ENCODE measurements around the gene TMEM208.

Gene TMEM208

DNA sequence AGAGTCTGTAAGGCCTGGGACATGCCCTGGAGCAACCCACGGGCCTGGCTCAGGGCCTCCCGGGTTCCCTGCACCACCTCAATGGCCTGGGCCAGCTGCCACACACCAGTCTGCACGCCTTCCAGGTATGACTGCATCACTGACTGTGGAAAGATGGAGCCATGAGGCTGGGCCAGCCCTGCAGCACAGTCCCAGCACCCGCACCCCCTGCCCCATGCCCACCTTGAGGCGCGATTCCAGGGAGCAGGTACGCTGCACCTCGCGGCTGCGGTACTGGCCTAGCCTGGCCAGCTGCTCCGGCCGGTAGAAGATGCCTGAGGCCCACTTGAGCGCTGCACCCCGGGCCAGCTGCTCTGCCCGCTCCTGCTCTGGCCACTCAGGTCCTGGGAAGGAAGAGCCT lies 38.1 kb upstream of the TMEM208 start:
- H3K4me3 ChIP-seq = no peak overlapping the region
- no peaks in the 10 kb centered on the region for H3K9me3 ChIP-seq (replicated peaks in 1 of 11)
- peaks cover 9 to 27% (median 18%) of the 10 kb centered on the region in 11 experiments for H3K27me3 ChIP-seq
- no peak overlapping the region for H3K4me2 ChIP-seq
- no peak overlapping the region for H3K27ac ChIP-seq
- H3K9ac ChIP-seq = no peak overlapping the region
- peaks cover 43 to 56% (median 53%) of the 10 kb centered on the region in 10 experiments for H3K4me1 ChIP-seq
- H4K20me1 ChIP-seq = peaks cover 0 to 37% (median 27%) of the 10 kb centered on the region in 11 experiments; a peak in 21 of 22 replicates
- peaks cover 0 to 11% (median 9%) of the 10 kb centered on the region in 11 experiments; a peak in 17 of 22 replicates for H3K36me3 ChIP-seq
- TF ChIP-seq Cebpa-rat (IDR thresholded peaks at IDR 0.05) = no peak

GRCh38 chr16:67190041-67190440 lies 36.9 kb upstream of the TMEM208 start, which contains the start of gene EXOC3L1:
Gene EXOC3L1 (minus strand): TSS chr16:67190136. CDS start chr16:67189676, 460 bp downstream.
- Histone ChIP-seq H3K9me3 (replicated peaks in 1 of 11) (no peaks in the 10 kb centered on the region), H3K36me3 (peaks cover 11 to 24% (median 21%) of the 10 kb centered on the region in 11 experiments), H3K27me3 (peaks cover 2 to 16% (median 8%) of the 10 kb centered on the region in 11 experiments), H4K20me1 (peaks cover 5 to 40% (median 30%) of the 10 kb centered on the region in 11 experiments; a peak in 21 of 22 replicates), H3K9ac (0 out of 22 replicates have a peak within 1 kb of the TSS, but pooled peaks of 1 of the 11 experiments have one; percentile 24), H3K4me1 (peaks cover 40 to 58% (median 53%) of the 10 kb centered on the region in 10 experiments), H3K4me2 (peak within 1 kb of the TSS in 10 of 11 experiments; percentile 9 to 100 (median 68); a peak in 14 of 22 replicates), H3K4me3 (no peak within 1 kb of the TSS), H3K27ac (no peak within 1 kb of the TSS)
- no peak for TF ChIP-seq Cebpa-rat (IDR thresholded peaks at IDR 0.05)

- Histone ChIP-seq H3K27ac (no peak overlapping the region), H3K36me3 (peaks cover 18 to 31% (median 28%) of the 10 kb centered on the region in 11 experiments), H3K4me1 (peaks cover 39 to 58% (median 50%) of the 10 kb centered on the region in 10 experiments), H3K4me3 (no peak overlapping the region), H3K9ac (no peak overlapping the region), H3K9me3 (replicated peaks in 1 of 11) (no peaks in the 10 kb centered on the region), H3K4me2 (peak overlapping the region in 9 of 11 experiments; percentile 49 to 100 (median 81); a peak in 13 of 22 replicates), H3K27me3 (peaks cover 0 to 9% (median 3%) of the 10 kb centered on the region in 11 experiments; a peak in 11 of 22 replicates), H4K20me1 (peaks cover 11 to 42% (median 34%) of the 10 kb centered on the region in 11 experiments; a peak in 21 of 22 replicates)
- TF ChIP-seq Cebpa-rat (IDR thresholded peaks at IDR 0.05) = no peak
Measured at GRCh38 chr16:67190448-67191399, 36.2 kb upstream of the TMEM208 start.

DNA sequence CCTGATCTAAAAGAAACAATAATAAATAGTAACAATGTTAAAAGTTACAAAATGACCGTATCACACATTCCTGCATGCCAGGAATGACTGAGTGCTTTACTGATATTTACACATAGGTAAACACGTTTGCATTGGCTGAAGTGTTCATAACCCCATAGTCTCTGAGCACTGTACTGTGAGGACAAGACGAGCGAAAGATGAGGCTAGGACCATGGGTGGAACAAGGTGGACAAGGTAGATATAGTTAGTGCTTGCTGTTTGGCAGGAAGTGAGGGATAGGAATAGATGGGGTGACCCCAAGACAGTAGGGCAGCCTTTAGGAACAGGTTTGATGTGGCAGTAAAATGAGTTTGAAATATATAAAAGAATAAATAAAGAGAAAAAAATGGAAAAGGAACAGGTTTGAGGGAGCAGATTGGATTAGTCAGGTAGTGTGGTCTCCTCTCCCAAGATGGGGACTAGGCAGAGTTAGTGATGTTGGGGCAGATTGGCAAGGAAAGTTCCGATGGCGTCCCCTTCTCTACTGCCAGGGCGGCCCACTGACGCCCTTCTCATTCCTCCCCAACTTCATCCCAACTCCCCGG lies 35.4 kb upstream of the TMEM208 start:
- peak overlapping the region in 4 of 11 experiments; percentile 91 to 95 (median 94); a peak in 8 of 22 replicates for H3K27ac ChIP-seq
- H3K4me2 ChIP-seq = peak overlapping the region; percentile 48 to 100 (median 81)
- H3K4me1 ChIP-seq = peaks cover 39 to 61% (median 48%) of the 10 kb centered on the region in 10 experiments
- no peak for TF ChIP-seq Cebpa-rat (IDR thresholded peaks at IDR 0.05)
- H4K20me1 ChIP-seq = peaks cover 12 to 44% (median 41%) of the 10 kb centered on the region in 11 experiments; a peak in 21 of 22 replicates
- H3K27me3 ChIP-seq = peaks cover 0 to 2% (median 0%) of the 10 kb centered on the region in 11 experiments; a peak in 3 of 22 replicates
- H3K9me3 ChIP-seq (replicated peaks in 1 of 11) = no peaks in the 10 kb centered on the region
- peak overlapping the region in 7 of 11 experiments; percentile 92 to 98 (median 96); a peak in 13 of 22 replicates for H3K9ac ChIP-seq
- peaks cover 26 to 38% (median 36%) of the 10 kb centered on the region in 11 experiments for H3K36me3 ChIP-seq
- peak overlapping the region; percentile 89 to 100 (median 96); a peak in 19 of 20 replicates for H3K4me3 ChIP-seq

DNA sequence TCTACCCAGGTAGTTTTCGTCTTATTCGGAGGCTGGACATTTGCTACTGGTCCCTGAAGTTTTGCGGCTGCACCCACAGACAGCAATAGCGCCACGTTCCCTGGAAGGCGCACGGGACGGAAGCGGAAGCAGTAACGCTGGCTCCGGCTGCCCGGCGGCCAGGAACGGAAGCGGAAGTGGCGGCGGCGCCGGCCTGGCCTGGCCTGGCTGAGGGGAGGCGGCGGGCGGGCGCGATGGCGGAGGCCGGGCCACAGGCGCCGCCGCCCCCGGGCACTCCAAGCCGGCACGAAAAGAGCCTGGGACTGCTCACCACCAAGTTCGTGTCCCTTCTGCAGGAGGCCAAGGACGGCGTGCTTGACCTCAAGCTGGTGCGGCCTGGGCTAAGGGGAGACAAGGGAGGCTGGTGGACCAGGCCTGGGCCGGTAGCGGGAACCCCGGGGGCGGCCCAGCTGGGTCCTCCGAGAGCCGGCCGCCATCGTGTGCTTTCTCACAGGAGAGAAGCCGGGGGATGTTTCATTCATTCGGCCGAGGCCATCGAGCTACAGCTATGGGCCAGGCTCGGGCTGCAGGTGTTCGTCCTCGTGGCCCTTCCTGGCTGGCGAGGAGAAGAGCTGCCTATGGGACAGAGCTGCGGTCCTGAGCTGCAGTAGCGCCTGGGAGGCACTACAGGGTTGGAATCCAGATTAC lies 34.8 kb upstream of the TMEM208 start, which contains the start of gene E2F4:
TSS of gene E2F4 (plus strand) at position 161 of the 687 bp plus-strand sequence. CDS start at position 234, 73 bp downstream.
- H3K27ac ChIP-seq = peak within 1 kb of the TSS; percentile 79 to 95 (median 91)
- TF ChIP-seq Cebpa-rat (IDR thresholded peaks at IDR 0.05) = no peak

DNA sequence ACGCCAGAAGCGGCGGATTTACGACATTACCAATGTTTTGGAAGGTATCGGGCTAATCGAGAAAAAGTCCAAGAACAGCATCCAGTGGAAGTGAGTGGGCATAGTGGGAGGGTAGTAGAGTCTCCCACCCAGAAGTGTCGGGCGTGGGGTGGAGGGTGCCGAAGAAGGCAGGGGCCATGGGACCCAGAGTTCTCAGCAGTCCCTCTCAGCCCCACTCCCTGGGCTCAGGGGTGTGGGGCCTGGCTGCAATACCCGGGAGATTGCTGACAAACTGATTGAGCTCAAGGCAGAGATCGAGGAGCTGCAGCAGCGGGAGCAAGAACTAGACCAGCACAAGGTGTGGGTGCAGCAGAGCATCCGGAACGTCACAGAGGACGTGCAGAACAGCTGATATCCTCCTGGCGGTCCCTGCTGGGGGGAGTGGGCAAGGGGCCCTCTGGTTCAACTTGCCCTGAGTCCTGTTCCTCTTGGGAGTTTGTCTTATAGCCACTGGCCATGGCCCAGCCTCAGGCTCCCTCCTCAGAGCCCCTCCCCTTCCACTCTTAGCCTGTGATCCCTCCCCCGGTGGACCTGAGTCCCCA lies 34.1 kb upstream of the TMEM208 start:
- Histone ChIP-seq H3K4me3 (peak overlapping the region; percentile 89 to 100 (median 96)), H3K4me1 (peaks cover 47 to 75% (median 61%) of the 10 kb centered on the region in 10 experiments), H3K4me2 (peak overlapping the region; percentile 94 to 100 (median 99)), H3K36me3 (peaks cover 40 to 52% (median 50%) of the 10 kb centered on the region in 11 experiments), H3K27ac (peak overlapping the region; percentile 79 to 95 (median 91)), H4K20me1 (peaks cover 25 to 58% (median 54%) of the 10 kb centered on the region in 11 experiments; a peak in 21 of 22 replicates), H3K27me3 (no peaks in the 10 kb centered on the region), H3K9ac (peak overlapping the region; percentile 90 to 98 (median 95)), H3K9me3 (replicated peaks in 1 of 11) (no peaks in the 10 kb centered on the region)
- TF ChIP-seq Cebpa-rat (IDR thresholded peaks at IDR 0.05) = no peak

More for the DNA sequence above, 34.8 kb upstream of the TMEM208 start, which contains the start of gene E2F4:
- peaks cover 39 to 68% (median 53%) of the 10 kb centered on the region in 10 experiments for H3K4me1 ChIP-seq
- no peaks in the 10 kb centered on the region for H3K9me3 ChIP-seq (replicated peaks in 1 of 11)
- H3K4me2 ChIP-seq = peak within 1 kb of the TSS; percentile 94 to 100 (median 99)
- no peaks in the 10 kb centered on the region for H3K27me3 ChIP-seq
- H3K36me3 ChIP-seq = peaks cover 32 to 45% (median 42%) of the 10 kb centered on the region in 11 experiments
- peak within 1 kb of the TSS; percentile 89 to 100 (median 96) for H3K4me3 ChIP-seq
- peaks cover 18 to 50% (median 47%) of the 10 kb centered on the region in 11 experiments; a peak in 21 of 22 replicates for H4K20me1 ChIP-seq
- H3K9ac ChIP-seq = peak within 1 kb of the TSS; percentile 90 to 98 (median 95)

DNA sequence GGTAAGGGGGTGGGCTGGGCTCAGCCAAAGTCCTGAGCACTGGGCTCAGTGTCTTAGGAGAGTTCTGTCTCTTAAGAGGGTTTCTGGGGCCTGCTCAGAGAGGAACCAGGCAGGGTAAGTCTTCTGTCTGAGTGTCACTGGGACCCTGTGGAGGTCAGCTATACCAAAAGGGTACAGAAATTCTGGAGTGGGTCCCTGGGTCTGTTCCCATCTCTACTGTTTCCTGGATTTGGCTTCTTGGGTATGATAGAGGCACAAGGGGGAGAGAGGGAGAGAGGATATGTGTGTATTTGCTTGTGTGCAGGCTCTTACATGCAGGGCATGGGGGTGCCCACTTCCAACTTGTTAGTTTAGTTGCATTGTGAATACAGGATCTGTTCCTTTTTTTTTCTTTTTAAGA lies 33.4 kb upstream of the TMEM208 start:
- peak overlapping the region; percentile 94 to 100 (median 99) for H3K4me2 ChIP-seq
- no peak for TF ChIP-seq Cebpa-rat (IDR thresholded peaks at IDR 0.05)
- no peaks in the 10 kb centered on the region for H3K9me3 ChIP-seq (replicated peaks in 1 of 11)
- no peaks in the 10 kb centered on the region for H3K27me3 ChIP-seq
- peaks cover 53 to 82% (median 67%) of the 10 kb centered on the region in 10 experiments for H3K4me1 ChIP-seq
- peak overlapping the region; percentile 90 to 98 (median 95) for H3K9ac ChIP-seq
- H3K36me3 ChIP-seq = peaks cover 42 to 59% (median 56%) of the 10 kb centered on the region in 11 experiments
- H3K27ac ChIP-seq = peak overlapping the region in 10 of 11 experiments; percentile 86 to 95 (median 92); a peak in 18 of 22 replicates
- H4K20me1 ChIP-seq = peaks cover 28 to 64% (median 61%) of the 10 kb centered on the region in 11 experiments; a peak in 21 of 22 replicates
- peak overlapping the region; percentile 89 to 100 (median 96) for H3K4me3 ChIP-seq
